T47D (cell line): ENCODE results near the gene PTPRT.
"Not testable (repeated sequence)": the region's sequence is repeated elsewhere in the genome, so short reads cannot be mapped to it uniquely, and the experiment has no call there.

Experiments
- DNase-seq, 2 experiments: peaks; one replicate each; pipeline versions ENCODE4 v3.0.0 to v3.0.0-alpha.2; 2011 to 2012; ENCODE audit warnings: low read depth in 1 of 2, low spot score in 1 of 2
- JUND ChIP-seq: IDR thresholded peaks from 2 replicates; pipeline ENCODE4 v1.6.1; 2012; ENCODE audit warnings: low read depth
- in situ Hi-C: cut with HindIII; loops from 2 replicates; pipeline ENCODE4 v1.10.0; 2016; ENCODE audit warnings: low sequenced_read_pairs, low pct_unique_long_range_greater_than_20kb

Gene PTPRT

DNA sequence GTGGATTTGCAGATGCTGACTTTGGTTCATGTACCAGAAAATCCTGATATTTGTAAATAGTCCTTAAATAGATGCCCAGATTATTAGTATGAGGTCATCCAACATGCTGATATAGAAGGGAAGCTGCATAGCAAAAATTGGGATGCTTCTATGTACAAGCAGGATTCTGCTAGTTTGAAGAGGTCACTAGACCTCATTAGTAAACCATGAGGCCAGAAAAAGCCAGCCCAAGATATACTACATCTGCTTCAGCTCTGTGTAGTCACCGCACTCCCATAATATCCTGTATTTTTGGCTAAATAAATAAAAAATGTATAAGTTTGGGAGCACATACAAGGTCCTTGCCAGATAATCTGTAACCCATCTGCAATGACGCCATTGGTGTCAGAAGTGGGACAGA is 13.0 kb downstream of the PTPRT start:
- TF ChIP-seq JUND: no peak
- in situ Hi-C loops: no loop called here
- DNase-seq: no peak

DNA sequence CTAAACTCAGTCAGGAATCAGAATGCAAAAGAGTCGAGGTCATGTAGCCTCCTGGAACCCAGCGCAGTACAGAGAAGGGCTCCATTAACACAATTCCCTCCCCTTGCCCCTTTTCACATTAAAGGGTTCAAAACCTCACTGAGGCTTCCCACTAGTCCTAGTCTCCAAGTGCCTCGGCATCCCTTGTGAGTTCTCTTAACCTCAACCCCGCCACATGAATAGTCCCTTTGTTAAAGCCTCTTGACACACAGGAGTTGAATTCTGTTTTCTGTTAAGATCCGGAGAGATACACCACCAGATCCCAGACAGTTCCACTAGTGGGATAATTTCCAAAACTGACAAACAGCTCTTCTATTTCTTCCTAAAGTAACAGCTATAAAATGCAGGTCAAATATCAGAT is 17.8 kb downstream of the PTPRT start:
- DNase-seq: no peak
- in situ Hi-C loops: no loop called here
- TF ChIP-seq JUND: no peak

DNA sequence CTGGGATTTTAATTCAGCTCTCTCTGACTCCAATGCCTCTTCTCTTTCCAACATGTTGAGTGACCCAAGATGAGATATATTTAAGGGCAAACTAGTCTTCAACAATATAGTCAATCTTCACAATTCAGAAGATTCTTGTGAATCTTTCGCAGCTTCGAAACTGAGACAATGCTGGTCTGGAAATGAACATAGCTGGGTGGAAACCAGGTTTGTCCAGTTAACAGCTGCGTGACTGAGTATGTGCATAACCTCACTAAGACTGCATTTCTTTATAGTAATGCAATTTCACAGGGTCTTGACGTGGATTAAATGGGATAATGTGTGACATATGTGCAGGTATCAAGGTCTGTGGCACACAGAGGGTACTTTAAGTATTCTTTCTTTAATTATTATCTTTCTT is 18.9 kb downstream of the PTPRT start:
- no peak for DNase-seq
- in situ Hi-C loops: no loop called here
- TF ChIP-seq JUND: no peak

DNA sequence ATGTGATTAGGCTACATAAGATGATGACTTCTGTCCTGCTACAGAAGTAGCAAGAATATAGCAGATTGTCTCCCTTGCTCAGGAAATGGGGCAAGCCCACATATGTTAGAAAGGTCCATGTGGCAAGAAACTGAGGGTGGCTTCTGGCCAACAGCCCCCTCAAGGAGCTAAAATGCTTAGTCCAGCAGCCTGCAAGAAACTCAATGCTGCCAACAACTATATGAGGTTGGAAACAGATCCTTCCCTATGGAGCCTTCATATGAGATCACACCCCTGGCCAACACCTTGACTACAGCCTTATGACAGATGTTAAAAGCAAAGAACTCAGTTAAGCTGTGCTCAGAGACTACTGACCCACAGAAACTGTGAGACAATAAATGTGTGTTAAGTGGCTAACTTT is 22.1 kb downstream of the PTPRT start:
- DNase-seq: no peak
- TF ChIP-seq JUND: no peak

DNA sequence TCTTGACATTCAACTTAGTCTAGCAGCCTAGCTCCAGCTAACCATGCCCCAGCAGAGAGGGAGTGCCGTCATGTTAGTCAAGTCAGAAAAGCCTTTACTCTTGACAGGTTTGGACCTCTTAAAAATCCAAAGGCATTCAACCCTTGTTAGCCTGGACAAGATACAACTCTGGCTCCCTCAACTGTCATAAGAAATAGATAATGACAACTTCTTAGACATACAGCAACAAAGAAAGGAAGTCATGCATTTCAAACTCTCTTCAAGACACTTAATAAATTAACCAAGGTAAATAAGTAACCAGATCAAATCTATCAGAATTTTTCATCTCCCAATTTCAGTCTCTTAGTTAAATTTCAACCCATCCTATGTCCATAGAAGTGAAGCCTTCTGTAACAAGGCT is 22.7 kb downstream of the PTPRT start:
- DNase-seq: no peak
- in situ Hi-C loops: no loop called here
- no peak for TF ChIP-seq JUND

More for the DNA sequence above, 22.1 kb downstream of the PTPRT start:
- in situ Hi-C loops: no loop called here

DNA sequence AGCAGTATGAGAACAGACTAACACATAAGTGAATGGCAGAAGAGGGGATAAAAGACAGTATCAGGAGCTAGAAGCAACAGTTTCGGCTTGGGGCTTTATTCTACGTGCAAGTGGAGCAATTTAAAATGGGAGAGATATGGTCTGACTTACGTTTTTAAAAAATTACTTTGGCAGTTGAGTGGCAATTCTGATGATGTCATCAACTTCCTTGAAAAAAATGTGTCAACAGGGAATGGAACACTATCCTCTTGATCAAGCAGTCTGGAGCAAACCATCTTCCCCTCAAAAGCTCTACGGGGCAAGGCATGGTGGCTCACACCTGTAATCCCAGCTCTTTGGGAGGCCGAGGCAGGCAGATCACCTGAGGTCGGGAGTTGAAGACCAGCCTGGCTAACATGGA is 24.1 kb downstream of the PTPRT start:
- in situ Hi-C loops: no loop called here
- DNase-seq: no peak
- no peak for TF ChIP-seq JUND

DNA sequence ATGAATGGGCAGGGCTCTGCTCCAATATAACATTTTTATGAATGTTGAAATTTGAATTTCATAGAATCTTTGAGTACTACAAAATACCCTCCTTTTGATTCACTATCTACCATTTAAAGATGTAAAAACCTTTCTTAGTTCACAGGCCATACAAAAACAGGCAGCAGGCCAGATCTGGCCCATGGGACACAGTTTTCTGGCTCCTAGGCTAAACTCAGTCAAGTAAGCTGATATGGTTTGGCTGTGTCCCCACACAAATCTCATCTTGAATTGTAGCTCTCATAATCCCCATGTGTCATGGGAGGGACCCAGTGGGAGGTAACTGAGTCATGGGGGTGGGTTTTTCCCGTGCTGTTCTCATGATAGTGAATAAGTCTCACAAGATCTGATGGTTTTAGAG is 25.0 kb downstream of the PTPRT start:
- DNase-seq, in situ Hi-C loops: not testable (repeated sequence)

DNA sequence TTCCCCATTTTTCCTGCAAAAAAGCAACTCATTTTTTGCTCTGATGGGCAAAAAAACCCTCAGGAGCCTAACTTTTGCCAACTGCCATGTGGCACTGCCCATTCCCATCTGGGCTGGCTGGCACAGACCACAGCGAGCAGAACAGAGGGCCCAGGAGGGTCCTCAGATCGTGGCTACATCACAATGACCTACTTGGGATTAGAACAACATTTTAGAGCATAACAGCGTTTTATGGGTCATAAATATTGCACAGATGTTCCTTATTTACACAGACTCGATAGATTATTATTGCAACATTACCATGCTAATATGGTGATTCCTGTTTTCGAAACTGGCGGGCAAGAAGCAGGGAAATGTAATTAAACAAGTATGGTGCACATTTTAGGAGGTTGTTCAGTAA is 28.0 kb downstream of the PTPRT start:
- TF ChIP-seq JUND: no peak
- DNase-seq: no peak
- in situ Hi-C loops: no loop called here

DNA sequence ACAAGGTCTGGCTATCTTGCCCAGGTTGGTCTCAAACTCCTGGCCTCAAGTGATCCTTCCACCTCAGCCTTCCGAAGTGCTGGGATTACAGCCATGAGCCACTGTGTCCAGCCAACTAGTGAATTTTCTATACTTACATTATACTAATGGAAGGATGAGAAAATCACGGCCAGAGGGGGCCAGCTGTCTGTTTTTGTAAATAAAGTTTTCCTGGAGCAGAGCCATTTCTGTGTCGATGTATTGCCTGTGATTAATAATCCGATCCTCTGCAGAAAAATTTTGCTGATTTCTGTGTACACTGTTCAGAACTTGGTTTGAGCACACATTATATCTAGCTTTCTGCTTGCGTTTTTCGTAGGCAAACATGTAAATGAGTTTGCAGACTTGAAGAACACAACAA is 28.8 kb downstream of the PTPRT start:
- no peak for TF ChIP-seq JUND
- in situ Hi-C loops: no loop called here
- no peak for DNase-seq

DNA sequence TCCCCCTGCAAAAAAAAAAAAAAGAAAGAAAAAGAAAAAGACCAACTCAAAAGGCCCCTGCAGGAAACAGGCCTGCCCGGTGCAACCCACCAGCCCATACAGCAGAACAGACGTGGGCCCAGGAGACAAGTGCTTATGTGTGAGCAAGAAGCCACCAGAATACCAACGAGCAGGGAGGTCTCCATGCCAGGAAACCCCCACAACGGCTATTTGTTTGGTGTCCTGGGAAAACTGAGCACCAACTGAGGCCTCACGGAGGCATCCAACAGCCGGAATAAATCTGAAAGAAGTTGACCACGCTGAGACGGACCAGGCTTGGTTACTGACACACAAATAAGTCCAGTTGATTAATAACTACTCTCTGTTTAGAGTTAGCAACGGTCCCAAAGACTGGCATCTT is 29.7 kb downstream of the PTPRT start:
- DNase-seq: no peak
- in situ Hi-C loops: no loop called here
- no peak for TF ChIP-seq JUND

DNA sequence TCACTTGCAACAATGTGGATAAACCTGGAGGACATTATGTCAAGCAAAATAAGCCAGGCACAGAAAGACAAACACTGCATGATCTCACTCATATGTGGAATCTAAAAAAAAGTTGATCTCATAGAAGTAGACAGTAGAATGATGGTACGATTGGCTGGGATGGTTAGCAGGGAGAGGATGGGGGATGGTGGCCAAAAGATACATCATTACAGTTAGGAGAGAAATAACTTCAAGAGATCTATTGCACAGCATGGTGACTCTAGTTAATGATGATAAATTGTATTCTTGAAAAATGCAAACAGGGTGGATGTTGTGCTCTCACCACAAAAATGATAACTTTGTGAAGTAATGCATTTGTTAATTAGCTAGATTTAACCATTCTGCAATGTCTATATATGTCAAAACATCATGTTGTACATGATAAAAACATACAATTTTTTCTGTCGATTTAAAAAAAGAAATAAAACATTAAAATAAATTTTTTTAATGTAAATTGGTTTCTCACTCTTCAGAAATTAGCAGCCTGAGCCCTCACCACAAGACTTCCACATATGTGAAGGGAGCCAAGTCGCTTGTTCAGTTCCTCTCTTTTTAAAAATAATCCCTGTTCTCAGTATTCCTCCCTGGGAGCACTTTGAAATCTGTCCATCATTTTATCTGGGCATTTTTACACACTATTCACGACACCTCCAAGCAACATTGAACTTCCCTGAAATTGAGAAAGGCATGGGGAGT is 34.2 kb downstream of the PTPRT start:
- TF ChIP-seq JUND: no peak
- no peak for DNase-seq
- in situ Hi-C loops: no loop called here

DNA sequence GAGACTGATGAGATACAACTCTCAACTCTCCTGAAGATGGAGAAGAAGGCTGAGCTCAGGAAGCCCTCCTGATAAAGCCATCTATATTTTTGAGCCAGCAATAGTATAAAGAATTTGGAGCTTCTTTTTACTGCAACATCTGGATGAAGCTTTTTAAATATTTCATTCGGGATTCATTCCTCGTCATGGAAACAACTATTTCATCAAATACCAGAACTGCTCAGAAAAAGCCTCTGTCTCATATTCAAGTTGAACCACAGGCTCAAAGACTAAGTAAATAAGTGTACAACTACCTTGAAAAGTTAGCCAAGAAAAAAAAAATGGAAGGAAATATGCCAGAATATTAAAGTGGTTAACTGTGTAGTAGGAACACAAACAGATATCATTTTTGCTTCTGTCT is 37.8 kb downstream of the PTPRT start:
- in situ Hi-C loops: no loop called here
- no peak for TF ChIP-seq JUND
- DNase-seq: no peak

DNA sequence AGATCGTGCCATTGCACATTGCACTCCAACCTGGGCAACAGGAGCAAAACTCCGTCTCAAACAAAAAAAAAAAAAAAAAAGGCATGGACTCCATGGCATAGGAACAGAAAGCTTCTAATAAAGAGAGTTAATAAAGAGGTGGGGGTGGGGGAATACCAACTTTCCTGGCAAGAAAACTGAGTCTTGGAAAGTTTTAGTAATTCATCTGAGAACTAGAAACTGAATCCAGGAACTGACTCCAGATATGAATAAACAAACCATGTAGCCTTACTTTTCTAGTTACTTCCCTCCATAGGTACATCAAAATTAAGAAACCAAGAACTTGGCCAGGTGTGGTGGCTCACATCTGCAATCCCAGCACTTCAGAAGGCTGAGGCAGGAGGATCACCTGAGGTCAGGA is 38.5 kb downstream of the PTPRT start:
- TF ChIP-seq JUND: no peak

DNA sequence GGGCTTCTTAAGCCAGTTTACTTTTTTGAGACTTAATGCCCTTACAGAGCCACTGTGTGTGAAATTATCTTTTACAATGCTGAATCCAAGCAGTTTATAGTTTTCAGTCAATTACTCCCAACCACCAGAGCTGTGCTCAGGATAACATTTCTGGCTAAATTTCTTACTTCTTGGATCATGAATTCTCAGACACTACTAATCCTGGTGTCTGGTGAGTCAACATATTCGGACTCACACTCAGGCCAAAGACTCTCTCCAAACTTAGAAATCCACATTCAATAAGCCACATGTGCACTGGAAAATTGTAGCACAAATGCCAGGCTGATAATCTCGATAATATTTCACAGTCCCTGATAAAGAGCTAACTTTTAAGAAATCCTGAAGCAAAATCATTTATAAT is 49.0 kb downstream of the PTPRT start:
- no peak for DNase-seq
- TF ChIP-seq JUND: no peak
- in situ Hi-C loops: no loop called here

More for the DNA sequence above, 38.5 kb downstream of the PTPRT start:
- in situ Hi-C loops: no loop called here
- DNase-seq: no peak
